PFSK-1 (cell line): ENCODE results near the gene SNX2.

Experiments
- FOXP2 ChIP-seq: optimal IDR thresholded peaks from 2 replicates; pipeline ENCODE3; 2011; ENCODE audit warnings: borderline replicate concordance, control low read depth, inconsistent platforms; ENCODE audit not compliant: insufficient read depth; ENCODE audit errors: extremely low read length, extremely low read depth
- POLR2AphosphoS5 ChIP-seq: IDR thresholded peaks from 2 replicates; pipeline ENCODE4 v1.6.1; 2012; ENCODE audit warnings: low read depth, mild to moderate bottlenecking, control low read depth, low read length, moderate library complexity
- SIN3A ChIP-seq: IDR thresholded peaks from 2 replicates; pipeline ENCODE4 v1.6.1; 2012; ENCODE audit warnings: mild to moderate bottlenecking, low read length, moderate library complexity, borderline replicate concordance; ENCODE audit not compliant: insufficient read depth
- TAF1 ChIP-seq: IDR thresholded peaks from 2 replicates; pipeline ENCODE4 v1.6.1; 2012; ENCODE audit warnings: low read length, control low read depth, borderline replicate concordance; ENCODE audit not compliant: insufficient read depth
- TF ChIP-seq, protein P1 (sequence below), 2 experiments: IDR thresholded peaks; 2 replicates each; pipeline versions ENCODE4 v1.6.1 to v1.8.0; 2011 to 2012; ENCODE audit warnings: low read depth in 2 of 2, low read length in 2 of 2, control low read depth in 1 of 2, inconsistent platforms in 1 of 2, mild to moderate bottlenecking in 1 of 2, moderate library complexity in 1 of 2; ENCODE audit not compliant: insufficient read depth in 1 of 2

SNX2 gene

DNA sequence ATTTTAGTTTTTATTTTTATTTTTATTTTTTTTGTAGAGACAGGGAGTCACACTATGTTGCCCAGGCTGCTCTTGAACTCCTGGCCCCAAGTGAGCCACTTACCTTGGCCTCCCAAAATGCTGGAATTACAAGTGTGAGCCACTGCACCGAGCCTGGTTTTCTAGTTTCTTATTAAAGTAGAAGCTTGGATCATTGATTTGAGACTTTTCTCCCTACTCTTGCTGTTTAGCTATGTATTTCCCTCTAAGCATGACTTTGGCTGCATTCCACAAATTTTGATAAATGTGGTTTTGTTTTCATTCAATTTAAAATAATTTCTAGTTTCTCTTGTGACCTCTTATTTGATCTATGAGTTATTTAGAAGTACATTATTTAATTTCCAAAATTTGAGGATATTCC, 10.4 kb downstream of the SNX2 start:
- TF ChIP-seq TAF1 (no peak), FOXP2 (no peak), POLR2AphosphoS5 (no peak)

DNA sequence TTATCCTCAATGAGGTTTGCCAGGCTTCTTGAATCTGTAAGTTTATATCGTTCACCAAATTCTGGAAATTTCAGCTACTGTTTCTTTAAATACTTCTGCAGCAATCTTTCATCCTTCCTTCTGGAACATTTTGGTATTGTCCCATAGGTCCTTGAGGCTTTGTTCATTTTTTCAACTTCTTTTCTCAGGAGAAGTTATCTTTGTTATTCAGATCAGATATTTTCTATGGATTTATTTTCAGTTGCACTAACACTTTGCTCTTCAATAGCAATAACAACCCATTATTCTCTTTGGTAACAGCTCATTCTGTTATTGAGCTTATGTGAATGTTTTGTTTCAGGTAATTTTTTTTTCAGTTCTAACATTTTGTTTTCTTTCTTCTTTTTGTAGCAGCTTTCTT, 13.5 kb downstream of the SNX2 start:
- TF ChIP-seq, protein P1, sequence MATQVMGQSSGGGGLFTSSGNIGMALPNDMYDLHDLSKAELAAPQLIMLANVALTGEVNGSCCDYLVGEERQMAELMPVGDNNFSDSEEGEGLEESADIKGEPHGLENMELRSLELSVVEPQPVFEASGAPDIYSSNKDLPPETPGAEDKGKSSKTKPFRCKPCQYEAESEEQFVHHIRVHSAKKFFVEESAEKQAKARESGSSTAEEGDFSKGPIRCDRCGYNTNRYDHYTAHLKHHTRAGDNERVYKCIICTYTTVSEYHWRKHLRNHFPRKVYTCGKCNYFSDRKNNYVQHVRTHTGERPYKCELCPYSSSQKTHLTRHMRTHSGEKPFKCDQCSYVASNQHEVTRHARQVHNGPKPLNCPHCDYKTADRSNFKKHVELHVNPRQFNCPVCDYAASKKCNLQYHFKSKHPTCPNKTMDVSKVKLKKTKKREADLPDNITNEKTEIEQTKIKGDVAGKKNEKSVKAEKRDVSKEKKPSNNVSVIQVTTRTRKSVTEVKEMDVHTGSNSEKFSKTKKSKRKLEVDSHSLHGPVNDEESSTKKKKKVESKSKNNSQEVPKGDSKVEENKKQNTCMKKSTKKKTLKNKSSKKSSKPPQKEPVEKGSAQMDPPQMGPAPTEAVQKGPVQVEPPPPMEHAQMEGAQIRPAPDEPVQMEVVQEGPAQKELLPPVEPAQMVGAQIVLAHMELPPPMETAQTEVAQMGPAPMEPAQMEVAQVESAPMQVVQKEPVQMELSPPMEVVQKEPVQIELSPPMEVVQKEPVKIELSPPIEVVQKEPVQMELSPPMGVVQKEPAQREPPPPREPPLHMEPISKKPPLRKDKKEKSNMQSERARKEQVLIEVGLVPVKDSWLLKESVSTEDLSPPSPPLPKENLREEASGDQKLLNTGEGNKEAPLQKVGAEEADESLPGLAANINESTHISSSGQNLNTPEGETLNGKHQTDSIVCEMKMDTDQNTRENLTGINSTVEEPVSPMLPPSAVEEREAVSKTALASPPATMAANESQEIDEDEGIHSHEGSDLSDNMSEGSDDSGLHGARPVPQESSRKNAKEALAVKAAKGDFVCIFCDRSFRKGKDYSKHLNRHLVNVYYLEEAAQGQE (IDR thresholded peaks at IDR 0.05; ENCODE audit: insufficient read depth in 1 of 2, low read depth in 2 of 2, low read length in 2 of 2): no peak
- TF ChIP-seq POLR2AphosphoS5 (no peak), FOXP2 (no peak), TAF1 (no peak), SIN3A (no peak)

DNA sequence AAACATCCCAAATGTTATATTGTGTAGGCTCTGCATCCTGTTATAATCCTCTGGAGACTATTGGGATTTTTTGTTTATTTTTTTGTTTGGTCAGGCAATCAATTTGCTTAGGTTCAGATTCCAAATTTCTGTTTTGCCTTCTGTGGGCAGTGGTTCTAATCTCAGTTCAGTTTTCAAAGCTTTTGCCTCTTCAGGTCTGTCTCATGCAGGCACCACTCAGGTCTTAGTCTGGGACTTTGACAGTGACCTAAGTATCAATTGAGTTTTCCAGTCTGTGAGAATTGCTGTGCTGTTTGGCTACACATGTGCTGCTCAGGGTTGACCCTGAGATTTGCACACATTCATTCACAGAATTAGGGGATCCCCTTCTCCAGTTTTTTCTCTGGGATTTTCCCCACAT, 14.1 kb downstream of the SNX2 start:
- TF ChIP-seq POLR2AphosphoS5: no peak
- no peak for TF ChIP-seq FOXP2
- TF ChIP-seq, protein P1 (IDR thresholded peaks at IDR 0.05; ENCODE audit: insufficient read depth in 1 of 2, low read depth in 2 of 2, low read length in 2 of 2): no peak
- TF ChIP-seq SIN3A: no peak
- no peak for TF ChIP-seq TAF1

DNA sequence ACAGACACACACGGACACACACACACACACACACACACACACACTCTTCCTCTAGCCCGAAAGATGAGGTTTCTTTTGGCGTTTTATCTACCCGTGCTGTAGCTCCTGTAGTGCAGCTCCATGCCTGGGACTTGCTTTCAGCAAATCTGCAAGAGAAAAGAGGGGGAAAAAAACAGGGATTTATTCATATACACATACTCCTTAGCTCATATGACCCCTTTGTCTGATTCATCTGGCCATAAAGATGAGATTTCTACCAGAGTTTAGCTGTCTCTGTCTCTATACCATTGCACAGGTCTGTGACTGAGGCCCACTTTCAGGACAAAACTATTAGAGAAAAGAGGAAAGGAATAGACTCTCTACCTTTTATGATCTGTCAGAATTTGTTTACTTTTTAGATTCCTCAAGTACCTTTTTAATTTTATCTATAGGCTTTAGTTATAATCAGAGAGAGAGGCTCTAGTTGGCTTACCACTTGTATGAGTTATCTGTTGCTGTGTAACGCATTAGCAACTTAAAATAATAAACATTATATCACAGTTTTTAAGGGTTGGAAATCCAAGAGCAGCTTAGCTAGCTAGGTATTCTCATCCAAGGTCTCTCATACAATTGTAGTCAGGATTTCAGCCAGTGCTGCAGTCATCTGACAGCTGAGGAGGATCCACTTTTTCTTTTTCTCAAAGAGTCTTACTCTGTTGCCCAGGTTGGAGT, 14.7 kb downstream of the SNX2 start:
- TF ChIP-seq, protein P1 (IDR thresholded peaks at IDR 0.05; ENCODE audit: insufficient read depth in 1 of 2, low read depth in 2 of 2, low read length in 2 of 2): no peak
- TF ChIP-seq SIN3A: no peak
- no peak for TF ChIP-seq FOXP2
- no peak for TF ChIP-seq POLR2AphosphoS5
- TF ChIP-seq TAF1: no peak

DNA sequence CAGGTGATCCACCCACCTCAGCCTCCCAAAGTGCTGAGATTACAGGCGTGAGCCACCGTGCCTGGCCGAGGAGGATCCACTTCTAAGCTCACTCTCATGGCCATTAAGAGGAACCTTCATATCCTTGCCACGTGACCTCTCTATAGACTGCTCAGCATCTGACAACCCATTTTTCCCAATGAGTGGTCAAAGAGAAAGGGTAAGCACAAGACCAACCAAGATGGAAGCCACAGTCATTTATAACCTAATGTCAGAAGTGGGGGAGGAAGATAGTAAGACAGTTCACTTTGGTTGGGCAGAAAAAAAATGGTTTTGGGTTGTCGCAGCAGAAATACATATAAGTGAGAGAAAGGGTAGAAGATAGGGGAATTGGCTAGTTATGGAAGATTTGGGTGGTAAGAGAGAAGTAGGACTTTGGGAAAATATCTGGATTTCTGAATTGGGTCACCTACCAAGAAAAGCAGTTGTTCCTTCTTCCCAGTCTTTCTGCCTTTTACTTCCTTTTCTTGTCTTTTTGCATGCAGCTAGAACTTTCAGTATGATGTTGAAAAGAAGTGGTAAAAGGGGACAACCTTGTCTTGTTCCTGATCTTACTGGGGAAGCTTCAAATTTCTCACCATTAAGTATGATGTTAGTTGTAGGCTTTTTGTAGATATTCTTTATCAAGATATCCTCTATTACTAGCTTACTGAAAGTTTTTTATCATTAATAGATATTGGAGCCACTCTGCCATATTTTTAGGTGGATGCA, 15.6 kb downstream of the SNX2 start:
- TF ChIP-seq, protein P1 (IDR thresholded peaks at IDR 0.05; ENCODE audit: insufficient read depth in 1 of 2, low read depth in 2 of 2, low read length in 2 of 2): no peak
- TF ChIP-seq SIN3A: no peak
- TF ChIP-seq POLR2AphosphoS5: no peak
